PC-3 (cell line): ENCODE data around the gene ACTMAP. TPM values are rescaled to one million over a fixed set of nuclear protein-coding genes. Genes with fewer than 3 reads are reported as not detected.
"Not testable (repeated sequence)": the region's sequence is repeated elsewhere in the genome, so short reads cannot be mapped to it uniquely, and the experiment has no call there.

ENCODE experiments used
- ATAC-seq: fragments of 200-7000 bp; cut with Tn5 transposase; 2 replicates; pipeline ENCODE4 v1.9.1; 2020; ENCODE audit warnings: mild to moderate bottlenecking, moderate library complexity
- BruUV-seq: library from RNA; stranded (reverse); fragments of 400-500 nt; replicated peaks from 2 replicates; lab custom pipeline; 2021; lab: Mats Ljungman, UMichigan
- CTCF ChIA-PET: fragments of 300-600 bp; sonication (Branson Sonifier 250); formaldehyde crosslinking; loops from one replicate; lab custom pipeline; 2022; ENCODE audit warnings: antibody characterized with exemption; lab: Charles Lee
- POLR2A ChIA-PET: fragments of 300-600 bp; sonication (Branson Sonifier 250); formaldehyde crosslinking; loops from one replicate; lab custom pipeline; 2022; ENCODE audit warnings: antibody characterized with exemption; ENCODE audit not compliant: unreplicated experiment; lab: Charles Lee
- DNase-seq: peaks from one replicate; pipeline ENCODE4 v3.0.0-alpha.2; 2015
- H2AFZ ChIP-seq: fragments of 300-600 bp; sonication (generic); 2 replicates; pipeline ENCODE4 v1.6.0; 2016; ENCODE audit warnings: antibody characterized with exemption, low read length
- H3F3A ChIP-seq: fragments of 300-600 bp; sonication (generic); one replicate; pipeline ENCODE4 v1.6.0; 2017; ENCODE audit warnings: antibody characterized with exemption, low read length, control low read depth, mild to moderate bottlenecking; ENCODE audit not compliant: unreplicated experiment
- H3K27ac ChIP-seq: fragments of 300-600 bp; sonication (generic); 2 replicates; pipeline ENCODE4 v1.5.1; 2016; ENCODE audit warnings: mild to moderate bottlenecking, low read length
- H3K27me3 ChIP-seq: fragments of 300-600 bp; sonication (generic); 2 replicates; pipeline ENCODE4 v1.6.1; 2016; ENCODE audit warnings: low read length, mixed read lengths
- H3K36me3 ChIP-seq: fragments of 300-600 bp; sonication (generic); 2 replicates; pipeline ENCODE4 v1.6.1; 2016; ENCODE audit warnings: low read depth, mixed run types, low read length, mixed read lengths
- H3K4me1 ChIP-seq: fragments of 300-600 bp; sonication (generic); 2 replicates; pipeline ENCODE4 v1.5.1; 2016; ENCODE audit warnings: low read length; ENCODE audit not compliant: insufficient read depth
- H3K4me2 ChIP-seq: fragments of 300-600 bp; sonication (generic); 2 replicates; pipeline ENCODE4 v1.6.0; 2016; ENCODE audit warnings: low read length
- H3K4me3 ChIP-seq: fragments of 300-600 bp; sonication (generic); 2 replicates; pipeline ENCODE4 v1.5.1; 2016; ENCODE audit warnings: mild to moderate bottlenecking, low read length, mixed read lengths
- H3K79me2 ChIP-seq: fragments of 300-600 bp; sonication (generic); 2 replicates; pipeline ENCODE4 v1.6.1; 2017; ENCODE audit warnings: low read length, mixed read lengths
- H3K9ac ChIP-seq: fragments of 300-600 bp; sonication (generic); 2 replicates; pipeline ENCODE4 v1.6.0; 2016; ENCODE audit warnings: mild to moderate bottlenecking, low read length
- H3K9me2 ChIP-seq: fragments of 300-600 bp; sonication (generic); replicated peaks from 2 replicates; pipeline ENCODE4 v1.6.1; 2016; ENCODE audit warnings: mixed run types, low read length, mixed read lengths
- H3K9me3 ChIP-seq: fragments of 300-600 bp; sonication (generic); 2 replicates; pipeline ENCODE4 v1.6.1; 2016; ENCODE audit warnings: low read length, mixed read lengths
- H4K20me1 ChIP-seq: fragments of 300-600 bp; sonication (generic); 2 replicates; pipeline ENCODE4 v1.6.1; 2016; ENCODE audit warnings: low read length, mixed read lengths
- CTCF ChIP-seq: fragments of 300-600 bp; sonication (generic); conservative IDR thresholded peaks from 2 replicates; pipeline ENCODE4 v1.5.1; 2017; ENCODE audit warnings: antibody characterized with exemption, low read depth, mild to moderate bottlenecking, low read length
- EZH2 ChIP-seq: fragments of 300-600 bp; sonication (generic); IDR thresholded peaks from one replicate; pipeline ENCODE4 v1.6.1; 2017; ENCODE audit warnings: antibody characterized with exemption, mild to moderate bottlenecking, low read length; ENCODE audit not compliant: unreplicated experiment
- EZH2phosphoT487 ChIP-seq: fragments of 300-600 bp; sonication (generic); IDR thresholded peaks from 2 replicates; pipeline ENCODE4 v1.6.1; 2018; ENCODE audit warnings: mild to moderate bottlenecking, antibody characterized with exemption, low read length, borderline replicate concordance
- intact Hi-C: fragments of 100-400 bp; cut with micrococcal nuclease; formaldehyde crosslinking; loops from 2 replicates; pipeline ENCODE4 v1.9.0; 2023
- total RNA-seq: library from RNA; depleted of rRNA; stranded (reverse); fragments of >200 nt; gene quantifications from 2 replicates; pipeline ENCODE4 v1.2.3, GENCODE V29; 2014

ACTMAP gene
- total RNA-seq, 1 experiment from 2014 or later, result 0.40 TPM

- H2AFZ ChIP-seq, result no peak overlapping the region
- H3K4me2 ChIP-seq, result no peak overlapping the region
- H4K20me1 ChIP-seq, result no peaks in the 10 kb centered on the region
- intact Hi-C loops, result no loop called here
- H3F3A ChIP-seq, result no peaks in the 10 kb centered on the region
- H3K27me3 ChIP-seq, result no peaks in the 10 kb centered on the region
- H3K79me2 ChIP-seq, result no peaks in the 10 kb centered on the region
- BruUV-seq, result no TSS peak
- H3K9me3 ChIP-seq, result no peaks in the 10 kb centered on the region
- H3K4me3 ChIP-seq, result no peak overlapping the region
- TF ChIP-seq EZH2 (no peak), EZH2phosphoT487 (no peak), CTCF (no peak)
- no peak overlapping the region for H3K27ac ChIP-seq
- ATAC-seq, result no peak
- no peaks in the 10 kb centered on the region for H3K4me1 ChIP-seq
- no peak for DNase-seq
- no peaks in the 10 kb centered on the region for H3K9me2 ChIP-seq
- no peak overlapping the region for H3K9ac ChIP-seq
- H3K36me3 ChIP-seq, result no peaks in the 10 kb centered on the region
- ChIA-PET POLR2A (no interaction called here), CTCF (no interaction called here)
Measured at GRCh38 chr19:40786060-40787037, 36.1 kb upstream of the ACTMAP start.

- no peak overlapping the region for H2AFZ ChIP-seq
Measured at GRCh38 chr19:40785526-40785925, 35.2 kb upstream of the ACTMAP start.

GRCh38 chr19:40784146-40784545, 33.9 kb upstream of the ACTMAP start:
- ATAC-seq, H3K9ac ChIP-seq, H3K9me2 ChIP-seq, H3K79me2 ChIP-seq, H3F3A ChIP-seq, DNase-seq, H3K4me1 ChIP-seq, H2AFZ ChIP-seq, H3K4me3 ChIP-seq, H4K20me1 ChIP-seq, H3K9me3 ChIP-seq, H3K4me2 ChIP-seq, CTCF ChIA-PET, H3K36me3 ChIP-seq, H3K27me3 ChIP-seq, POLR2A ChIA-PET, BruUV-seq, H3K27ac ChIP-seq, intact Hi-C loops: not testable (repeated sequence)

More at GRCh38 chr19:40785526-40785925, 35.2 kb upstream of the ACTMAP start:
- Histone ChIP-seq H3K4me2 (no peak overlapping the region), H4K20me1 (no peaks in the 10 kb centered on the region), H3K4me3 (no peak overlapping the region), H3K36me3 (no peaks in the 10 kb centered on the region), H3K9ac (no peak overlapping the region), H3K9me3 (no peaks in the 10 kb centered on the region), H3K79me2 (no peaks in the 10 kb centered on the region), H3K27ac (no peak overlapping the region), H3K9me2 (no peaks in the 10 kb centered on the region), H3K4me1 (no peaks in the 10 kb centered on the region), H3F3A (no peaks in the 10 kb centered on the region), H3K27me3 (no peaks in the 10 kb centered on the region)
- POLR2A ChIA-PET, result no interaction called here
- ATAC-seq (no peak), DNase-seq (no peak)
- BruUV-seq, result no TSS peak
- intact Hi-C loops, result no loop called here
- CTCF ChIA-PET, result no interaction called here
- TF ChIP-seq EZH2 (no peak), CTCF (no peak), EZH2phosphoT487 (no peak)
